Endothelial cell (in vitro differentiated cells): ENCODE data around the gene SELE. TPM values are rescaled to one million over a fixed set of nuclear protein-coding genes. Genes with fewer than 3 reads are reported as not detected.

Experiments
- DNase-seq: peaks from one replicate; pipeline ENCODE4 v3.0.0; 2021; ENCODE audit warnings: low spot score
- H3K27ac Mint-ChIP-seq: one replicate; pipeline ENCODE4 v1.8.0; 2021; ENCODE audit warnings: mixed read lengths, inconsistent platforms; ENCODE audit not compliant: unreplicated experiment
- H3K27me3 Mint-ChIP-seq: one replicate; pipeline ENCODE4 v1.8.0; 2021; ENCODE audit warnings: mild to moderate bottlenecking, moderate library complexity, mixed read lengths, inconsistent platforms; ENCODE audit not compliant: unreplicated experiment
- H3K36me3 Mint-ChIP-seq: one replicate; pipeline ENCODE4 v1.8.0; 2021; ENCODE audit warnings: mild to moderate bottlenecking, low read depth, mixed read lengths, inconsistent platforms; ENCODE audit not compliant: unreplicated experiment
- H3K4me1 Mint-ChIP-seq: one replicate; pipeline ENCODE4 v1.8.0; 2021; ENCODE audit warnings: mild to moderate bottlenecking, mixed read lengths, inconsistent platforms; ENCODE audit not compliant: unreplicated experiment
- H3K4me3 Mint-ChIP-seq: one replicate; pipeline ENCODE4 v1.8.0; 2021; ENCODE audit warnings: mild to moderate bottlenecking, mixed read lengths, inconsistent platforms; ENCODE audit not compliant: unreplicated experiment
- H3K9me3 Mint-ChIP-seq: one replicate; pipeline ENCODE4 v1.8.0; 2021; ENCODE audit warnings: mixed read lengths, inconsistent platforms; ENCODE audit not compliant: unreplicated experiment
- long read RNA-seq: library from polyadenylated mRNA; unstranded; transcript quantifications from one replicate; pipeline ENCODE4 v2.0.0, GENCODE V29; 2020; ENCODE audit not compliant: unreplicated experiment
- total RNA-seq: library from RNA; stranded (reverse); fragmentation: NEBNext Ultra II Directional; extraction: Animal tissue kit (Norgen Biotek cat#: 25700); gene quantifications from one replicate; pipeline ENCODE4 v1.2.1, GENCODE V29; 2021; ENCODE audit not compliant: unreplicated experiment
- TF ChIP-seq, protein P1 (sequence below): fragments of 200-600 bp; sonication (generic); IDR thresholded peaks from one replicate; pipeline ENCODE4 v1.5.0; 2021; ENCODE audit warnings: antibody characterized with exemption; ENCODE audit not compliant: unreplicated experiment

The SELE gene, protein sequence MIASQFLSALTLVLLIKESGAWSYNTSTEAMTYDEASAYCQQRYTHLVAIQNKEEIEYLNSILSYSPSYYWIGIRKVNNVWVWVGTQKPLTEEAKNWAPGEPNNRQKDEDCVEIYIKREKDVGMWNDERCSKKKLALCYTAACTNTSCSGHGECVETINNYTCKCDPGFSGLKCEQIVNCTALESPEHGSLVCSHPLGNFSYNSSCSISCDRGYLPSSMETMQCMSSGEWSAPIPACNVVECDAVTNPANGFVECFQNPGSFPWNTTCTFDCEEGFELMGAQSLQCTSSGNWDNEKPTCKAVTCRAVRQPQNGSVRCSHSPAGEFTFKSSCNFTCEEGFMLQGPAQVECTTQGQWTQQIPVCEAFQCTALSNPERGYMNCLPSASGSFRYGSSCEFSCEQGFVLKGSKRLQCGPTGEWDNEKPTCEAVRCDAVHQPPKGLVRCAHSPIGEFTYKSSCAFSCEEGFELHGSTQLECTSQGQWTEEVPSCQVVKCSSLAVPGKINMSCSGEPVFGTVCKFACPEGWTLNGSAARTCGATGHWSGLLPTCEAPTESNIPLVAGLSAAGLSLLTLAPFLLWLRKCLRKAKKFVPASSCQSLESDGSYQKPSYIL
- 14.3 TPM for total RNA-seq
- long read RNA-seq, partial matches to known transcripts = 0 of 1 reads
- long read RNA-seq, other reads (novel, unspliced or antisense) = 0 of 1 reads

DNA sequence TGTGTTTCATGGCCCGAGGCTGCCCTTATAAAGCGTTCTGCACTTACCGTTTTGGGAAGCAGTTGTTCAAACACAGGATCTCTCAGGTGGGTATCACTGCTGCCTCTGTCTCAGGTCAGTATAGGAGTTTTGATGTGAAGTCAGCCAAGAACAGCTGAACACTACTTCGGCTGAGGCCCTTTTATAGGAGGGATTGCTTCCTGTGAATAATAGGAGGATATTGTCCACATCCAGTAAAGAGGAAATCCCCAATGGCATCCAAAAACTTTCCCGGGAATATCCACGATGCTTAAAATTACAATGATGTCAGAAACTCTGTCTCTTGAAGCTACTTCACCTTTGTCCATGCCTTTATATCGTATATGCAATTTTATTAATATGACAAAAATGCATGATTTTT is at the start of gene SELE:
Gene SELE (minus strand): TSS at position 156 of the 400 bp plus-strand sequence. CDS start 467 bp downstream, outside the sequence.
- Mint-ChIP-seq H3K4me1 (peaks cover 16% of the 10 kb centered on the region), H3K27ac (peak within 1 kb of the TSS; percentile 52), H3K9me3 (no peaks in the 10 kb centered on the region), H3K27me3 (no peaks in the 10 kb centered on the region), H3K4me3 (no peak within 1 kb of the TSS), H3K36me3 (no peaks in the 10 kb centered on the region)
- TF ChIP-seq, protein P1, sequence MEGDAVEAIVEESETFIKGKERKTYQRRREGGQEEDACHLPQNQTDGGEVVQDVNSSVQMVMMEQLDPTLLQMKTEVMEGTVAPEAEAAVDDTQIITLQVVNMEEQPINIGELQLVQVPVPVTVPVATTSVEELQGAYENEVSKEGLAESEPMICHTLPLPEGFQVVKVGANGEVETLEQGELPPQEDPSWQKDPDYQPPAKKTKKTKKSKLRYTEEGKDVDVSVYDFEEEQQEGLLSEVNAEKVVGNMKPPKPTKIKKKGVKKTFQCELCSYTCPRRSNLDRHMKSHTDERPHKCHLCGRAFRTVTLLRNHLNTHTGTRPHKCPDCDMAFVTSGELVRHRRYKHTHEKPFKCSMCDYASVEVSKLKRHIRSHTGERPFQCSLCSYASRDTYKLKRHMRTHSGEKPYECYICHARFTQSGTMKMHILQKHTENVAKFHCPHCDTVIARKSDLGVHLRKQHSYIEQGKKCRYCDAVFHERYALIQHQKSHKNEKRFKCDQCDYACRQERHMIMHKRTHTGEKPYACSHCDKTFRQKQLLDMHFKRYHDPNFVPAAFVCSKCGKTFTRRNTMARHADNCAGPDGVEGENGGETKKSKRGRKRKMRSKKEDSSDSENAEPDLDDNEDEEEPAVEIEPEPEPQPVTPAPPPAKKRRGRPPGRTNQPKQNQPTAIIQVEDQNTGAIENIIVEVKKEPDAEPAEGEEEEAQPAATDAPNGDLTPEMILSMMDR = no peak
- DNase-seq = peak; percentile 7

DNA sequence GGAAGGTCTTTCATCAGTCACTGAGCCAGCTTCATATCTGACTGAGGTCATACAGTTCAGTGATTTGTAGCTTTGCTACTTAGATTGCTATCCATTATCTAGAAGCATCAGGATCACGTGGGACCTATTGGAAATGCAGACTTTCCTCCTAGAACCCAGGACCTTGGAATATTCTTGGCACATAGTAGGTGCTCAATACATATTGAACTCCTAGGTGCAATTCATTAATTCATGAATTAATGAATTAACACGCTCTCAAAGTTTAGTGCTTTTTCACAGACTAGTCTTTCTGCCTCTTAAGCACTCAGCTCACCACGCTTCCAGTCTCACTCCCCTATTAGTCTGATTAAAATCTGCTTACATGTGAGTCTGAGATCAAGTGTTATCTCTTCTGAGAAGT is 48.7 kb upstream of the SELE start:
- TF ChIP-seq, protein P1 = no peak
- no peaks in the 10 kb centered on the region for H3K36me3 Mint-ChIP-seq
- peaks cover 2% of the 10 kb centered on the region for H3K27me3 Mint-ChIP-seq
- H3K9me3 Mint-ChIP-seq = no peaks in the 10 kb centered on the region
- no peak overlapping the region for H3K4me3 Mint-ChIP-seq
- no peaks in the 10 kb centered on the region for H3K4me1 Mint-ChIP-seq
- no peak for DNase-seq
- no peak overlapping the region for H3K27ac Mint-ChIP-seq

DNA sequence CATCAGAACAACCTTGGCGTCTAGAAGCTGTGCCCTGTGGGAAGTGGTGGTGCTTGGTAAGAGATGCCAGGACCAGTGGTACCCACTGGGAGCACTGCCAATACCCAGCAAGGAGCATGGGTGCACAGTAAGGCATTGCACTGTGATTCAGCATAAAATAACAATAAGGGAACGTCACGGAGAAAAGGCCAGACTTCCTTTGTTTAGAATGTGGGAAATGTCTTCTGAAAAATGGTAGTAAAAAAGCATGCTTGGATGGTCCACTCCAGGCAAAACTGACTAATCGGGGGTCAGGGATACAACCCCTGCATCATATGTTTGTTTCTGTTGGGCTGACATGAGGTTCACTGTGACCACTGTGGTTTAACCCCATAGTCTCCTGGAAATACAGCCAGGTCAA is 46.1 kb upstream of the SELE start:
- Mint-ChIP-seq H3K4me3 (no peak overlapping the region), H3K36me3 (no peaks in the 10 kb centered on the region), H3K27ac (no peak overlapping the region), H3K9me3 (no peaks in the 10 kb centered on the region), H3K27me3 (peaks cover 2% of the 10 kb centered on the region), H3K4me1 (no peaks in the 10 kb centered on the region)
- DNase-seq = no peak
- TF ChIP-seq, protein P1 = no peak

DNA sequence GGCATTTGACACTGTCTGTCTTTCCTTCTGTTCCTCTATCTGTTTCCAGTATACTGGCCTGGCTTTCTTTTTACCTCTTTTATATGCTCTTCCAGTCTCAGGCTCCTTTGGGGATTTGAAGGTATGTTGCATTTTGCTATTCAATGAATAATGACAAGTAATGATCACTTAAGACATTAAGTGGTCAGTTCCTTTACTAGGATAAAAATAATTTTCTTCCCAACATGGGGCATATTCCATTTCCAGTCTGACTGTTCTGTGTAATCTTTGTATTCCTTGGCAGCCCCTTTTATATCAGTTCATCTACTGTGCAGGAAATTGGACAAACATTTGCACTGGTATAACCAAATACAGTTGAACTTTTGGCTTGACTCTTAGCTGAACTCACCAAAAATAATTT is 45.3 kb upstream of the SELE start:
- H3K4me3 Mint-ChIP-seq = no peak overlapping the region

More for the DNA sequence above, 45.3 kb upstream of the SELE start:
- Mint-ChIP-seq H3K36me3 (no peaks in the 10 kb centered on the region), H3K27ac (no peak overlapping the region), H3K9me3 (no peaks in the 10 kb centered on the region), H3K27me3 (peaks cover 2% of the 10 kb centered on the region), H3K4me1 (no peaks in the 10 kb centered on the region)
- DNase-seq = no peak
- TF ChIP-seq, protein P1 = no peak
